T-helper 22 cell (primary cell): Measurements from ENCODE around the gene PTHLH.

Experiments
- DNase-seq: peaks from one replicate; pipeline ENCODE4 v3.0.0-alpha.2; 2020; ENCODE audit warnings: low read depth

The PTHLH gene

DNA sequence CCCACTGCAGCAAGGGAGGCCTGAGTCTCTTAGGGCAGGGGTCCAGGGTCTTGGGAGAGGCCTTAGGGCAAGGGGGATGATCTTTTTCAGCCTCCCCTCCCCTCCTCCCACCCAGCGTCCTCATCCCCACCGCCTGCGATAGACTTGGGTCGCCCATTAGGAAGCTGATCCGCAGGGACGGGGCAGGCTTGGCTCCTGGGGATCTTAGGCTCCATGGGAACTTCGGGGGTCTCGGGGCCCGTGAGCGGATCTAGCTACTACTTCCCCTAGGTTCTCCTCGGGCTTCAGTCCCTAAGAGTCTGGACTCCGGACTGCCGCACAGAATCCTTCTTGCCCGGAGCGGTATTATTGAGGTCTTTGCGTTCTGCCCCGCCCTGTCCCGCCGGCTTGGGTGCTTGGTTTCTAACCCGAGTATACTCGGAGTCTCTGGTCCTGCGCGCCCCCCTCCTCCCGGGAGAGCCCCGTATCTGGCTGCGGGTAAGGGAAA lies 2.2 kb upstream of the PTHLH start:
- DNase-seq = no peak

- DNase-seq = no peak
Measured at GRCh38 chr12:27973487-27973890, 956 bp upstream of the PTHLH start.

GRCh38 chr12:27971606-27972005 lies 927 bp downstream of the PTHLH start:
- DNase-seq = no peak

DNA sequence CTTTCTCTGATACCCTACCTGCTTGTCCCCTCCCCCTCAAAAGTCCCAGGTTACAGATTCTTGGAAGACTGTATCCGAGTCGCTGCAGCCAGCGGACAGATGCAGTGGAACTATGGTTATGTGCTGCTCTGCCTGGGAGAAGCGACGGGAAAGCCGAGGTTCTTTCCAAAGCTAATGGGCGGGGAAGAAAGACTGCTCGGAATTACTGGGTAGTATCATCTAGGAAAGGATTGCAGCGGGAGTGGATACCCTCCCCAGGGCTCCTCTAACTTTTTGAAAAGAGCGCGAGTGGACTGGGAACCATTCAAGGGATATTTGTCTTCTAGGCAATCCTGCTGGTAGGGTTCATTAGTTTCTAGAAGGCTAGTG lies 1.4 kb downstream of the PTHLH start:
- no peak for DNase-seq

DNA sequence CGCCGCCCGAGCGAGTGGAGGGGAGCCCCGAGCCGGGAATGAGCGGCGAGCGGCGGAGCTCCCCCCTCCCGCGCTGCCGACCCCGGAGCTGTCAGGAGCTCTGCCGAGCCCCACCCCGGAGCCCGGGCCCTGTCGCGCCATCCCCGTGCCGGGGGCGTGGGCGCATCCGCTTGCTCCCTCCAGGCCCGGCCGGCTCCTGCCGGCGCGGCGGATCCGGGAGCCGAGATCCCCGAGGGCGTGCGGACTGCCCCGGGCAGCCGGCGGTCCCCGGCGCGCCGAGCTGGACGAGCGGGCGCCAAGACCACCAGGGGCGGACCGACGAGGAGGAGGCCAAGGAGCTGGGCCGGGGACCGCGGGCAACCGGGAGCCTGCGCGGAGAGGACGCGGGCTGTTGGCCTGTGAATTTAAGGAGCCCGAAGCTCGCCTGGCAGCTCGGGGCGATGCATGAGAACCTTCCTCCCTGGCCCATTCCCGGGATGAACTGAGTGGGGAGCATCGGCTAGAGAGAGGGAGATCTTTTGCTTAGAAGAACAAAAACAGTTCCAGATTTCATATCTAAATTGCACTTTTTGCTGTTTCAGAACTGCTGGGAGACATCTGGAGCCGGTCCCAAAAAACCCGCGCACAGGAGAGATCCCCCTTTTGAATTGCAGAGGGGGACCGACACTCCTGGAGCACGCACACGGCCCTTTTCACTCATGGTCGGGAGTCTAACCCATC lies 2.0 kb downstream of the PTHLH start:
- no peak for DNase-seq

DNA sequence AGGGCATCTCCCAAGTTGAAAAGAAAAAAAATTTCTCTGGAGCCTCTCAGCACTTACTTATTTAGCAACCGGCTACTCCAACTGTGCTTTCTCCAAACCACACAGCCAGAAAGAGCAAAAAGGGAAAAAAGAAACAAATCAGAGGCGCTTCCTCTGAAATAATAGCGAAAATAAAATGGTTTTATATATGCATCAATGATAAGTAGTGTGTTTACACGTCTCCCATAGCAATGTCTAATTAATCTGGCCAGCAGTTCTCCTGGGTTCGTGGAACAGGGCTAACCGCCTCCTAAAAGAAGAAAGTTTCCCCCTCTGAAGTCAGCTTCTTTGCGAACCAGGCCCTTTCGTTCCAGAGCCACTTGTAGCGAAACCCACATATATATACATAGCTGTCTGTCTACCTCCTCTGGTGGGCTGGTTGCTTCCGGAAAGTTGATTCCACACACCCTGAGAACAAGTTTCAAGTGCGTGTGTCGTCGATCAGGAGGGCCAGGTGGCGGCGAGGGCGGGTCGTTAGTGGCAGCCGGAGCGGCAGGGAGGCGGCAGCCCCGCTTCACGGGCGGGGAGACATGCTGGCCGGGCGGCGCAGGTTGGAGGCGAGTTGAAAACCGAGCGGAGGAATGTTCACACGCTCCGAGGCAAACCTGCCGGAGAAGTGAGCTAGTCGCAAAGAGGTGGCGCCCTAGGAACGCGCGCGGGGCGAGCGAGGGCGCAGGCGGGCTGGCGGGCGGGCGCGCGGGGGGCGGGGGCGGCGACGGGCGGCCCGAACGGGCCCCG lies 2.7 kb downstream of the PTHLH start:
- DNase-seq = no peak

DNA sequence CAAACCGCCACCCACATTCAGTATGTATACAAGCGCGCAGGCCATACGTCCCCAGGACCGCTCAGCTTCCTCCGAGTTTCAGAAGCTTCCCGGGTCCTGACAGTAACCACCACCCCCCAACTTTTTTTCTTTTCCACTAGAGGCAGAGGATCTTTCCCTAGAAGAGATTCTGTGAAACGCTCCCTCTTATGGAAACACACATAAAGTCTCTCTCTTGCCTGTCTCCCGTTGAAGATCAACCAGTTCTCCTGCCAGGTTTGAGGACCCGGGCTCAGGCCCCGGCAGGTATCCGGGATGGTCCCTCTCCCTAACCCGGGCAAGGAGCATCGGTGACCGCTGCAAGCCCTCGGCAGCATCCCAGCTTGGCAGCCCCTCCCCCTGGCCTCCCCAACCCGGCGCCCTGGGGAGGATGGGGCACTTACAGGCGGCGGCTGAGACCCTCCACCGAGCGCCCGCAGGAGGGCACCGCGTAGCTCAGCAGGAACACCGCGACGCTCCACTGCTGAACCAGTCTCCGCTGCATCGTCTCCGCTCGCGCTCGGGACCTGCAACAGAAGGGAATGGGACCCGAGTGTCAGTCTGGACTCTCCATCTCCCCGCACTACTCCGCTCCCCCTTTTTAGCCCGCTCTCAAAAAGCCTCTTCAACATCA lies 3.4 kb downstream of the PTHLH start:
- DNase-seq = no peak

GRCh38 chr12:27967551-27968054 lies 4.9 kb downstream of the PTHLH start:
- no peak for DNase-seq

DNA sequence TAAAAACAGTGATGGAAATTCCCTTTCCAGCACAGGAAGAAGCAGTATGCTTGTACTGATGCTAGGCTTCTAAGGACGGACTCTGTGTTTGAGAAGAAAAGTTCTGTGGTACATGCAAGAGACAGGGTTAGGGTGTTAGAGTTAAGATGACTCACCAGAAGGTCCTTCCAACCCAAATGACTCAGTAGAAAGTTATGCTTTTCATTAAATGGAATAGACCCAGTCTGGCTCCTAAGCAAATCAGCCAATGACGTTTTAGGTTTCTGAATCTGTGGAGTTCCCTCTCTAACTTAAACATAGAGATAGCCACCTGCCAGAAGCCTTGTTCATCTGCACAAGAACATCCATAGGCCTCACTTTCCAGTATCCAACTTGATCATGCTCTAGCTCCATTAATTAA lies 5.7 kb downstream of the PTHLH start:
- DNase-seq = no peak

- no peak for DNase-seq
Measured at GRCh38 chr12:27965966-27966365, 6.6 kb downstream of the PTHLH start.

GRCh38 chr12:27965411-27965810 lies 7.1 kb downstream of the PTHLH start:
- no peak for DNase-seq

DNA sequence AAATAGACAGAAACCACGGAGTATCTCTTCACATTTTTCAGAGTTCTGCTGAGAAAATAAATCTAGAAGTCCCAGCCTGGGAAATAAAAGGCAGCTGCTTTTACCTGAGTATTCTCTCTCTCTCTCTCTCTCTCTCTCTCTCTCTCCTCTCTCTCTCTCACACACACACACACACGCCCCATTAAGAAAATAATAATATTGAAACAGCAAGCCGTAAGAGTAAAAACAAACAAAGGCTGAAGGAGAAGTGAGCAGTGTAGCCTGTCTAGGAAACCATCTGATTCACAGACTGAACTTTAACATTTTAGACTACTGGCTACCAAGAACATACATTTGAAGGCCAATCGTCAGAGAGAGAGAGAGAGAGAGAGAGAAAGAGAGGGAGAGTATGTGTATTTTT lies 8.4 kb downstream of the PTHLH start:
- no peak for DNase-seq

DNA sequence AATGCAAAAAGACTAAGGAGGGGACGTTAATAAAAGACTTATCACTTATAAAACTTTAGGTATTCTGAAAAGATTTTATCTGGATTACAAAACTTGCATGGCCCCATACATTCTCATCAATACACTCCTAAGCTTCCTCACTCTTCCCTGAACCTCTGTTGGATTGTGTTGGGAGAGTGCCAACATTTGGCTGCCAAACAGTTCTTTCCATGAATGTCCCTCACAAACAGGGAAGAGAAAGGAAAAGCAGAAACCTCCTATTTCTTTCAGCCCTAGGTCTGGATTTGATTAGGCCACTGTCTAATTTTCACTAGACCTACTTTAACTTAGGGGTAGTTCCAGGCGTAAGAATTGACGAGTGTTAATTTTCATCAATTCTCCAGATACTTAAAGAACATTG lies 11.7 kb downstream of the PTHLH start:
- DNase-seq = no peak

DNA sequence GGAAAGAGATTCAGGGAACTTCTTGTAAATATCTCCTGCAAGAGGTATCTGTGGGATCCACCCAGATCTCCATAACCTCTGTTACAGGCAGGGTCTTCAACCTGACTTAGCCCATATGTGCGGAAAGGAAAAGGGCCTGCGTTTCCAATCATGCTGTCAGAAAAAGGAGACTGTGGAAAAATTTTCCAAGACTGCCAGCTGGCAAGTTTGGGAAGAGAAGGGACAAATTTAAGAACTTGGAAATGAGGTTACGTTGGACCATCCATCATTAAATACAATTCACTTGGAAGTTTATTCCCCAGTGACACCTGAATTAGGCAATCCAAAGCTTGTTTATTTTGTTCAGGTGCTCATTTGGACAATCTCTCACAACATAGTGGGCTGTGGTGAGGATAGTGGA lies 13.9 kb downstream of the PTHLH start:
- DNase-seq = no peak

DNA sequence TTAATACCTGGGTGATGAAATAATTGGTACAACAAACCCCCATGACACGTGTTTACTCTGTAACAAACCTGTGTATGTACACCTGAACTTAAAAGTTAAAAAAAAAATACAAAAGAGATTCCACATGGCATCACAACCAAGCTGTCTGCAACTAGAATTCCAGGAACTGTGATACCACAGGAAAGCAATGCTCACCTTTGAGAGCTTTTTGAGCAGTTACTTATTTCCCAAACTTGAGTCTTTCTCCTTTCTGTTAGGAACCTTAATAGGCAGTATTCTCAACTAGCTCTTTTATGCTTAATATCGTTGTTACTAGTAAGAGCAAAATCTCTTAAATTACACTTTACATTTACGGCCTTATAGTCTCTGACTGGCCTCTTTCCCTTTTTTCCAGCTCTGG lies 15.2 kb downstream of the PTHLH start:
- DNase-seq = no peak

- no peak for DNase-seq
Measured at GRCh38 chr12:27953817-27954216, 18.7 kb downstream of the PTHLH start.

- no peak for DNase-seq
Measured at GRCh38 chr12:27953348-27953747, 19.2 kb downstream of the PTHLH start.

- DNase-seq = no peak
Measured at GRCh38 chr12:27952510-27952909, 20.0 kb downstream of the PTHLH start.

DNA sequence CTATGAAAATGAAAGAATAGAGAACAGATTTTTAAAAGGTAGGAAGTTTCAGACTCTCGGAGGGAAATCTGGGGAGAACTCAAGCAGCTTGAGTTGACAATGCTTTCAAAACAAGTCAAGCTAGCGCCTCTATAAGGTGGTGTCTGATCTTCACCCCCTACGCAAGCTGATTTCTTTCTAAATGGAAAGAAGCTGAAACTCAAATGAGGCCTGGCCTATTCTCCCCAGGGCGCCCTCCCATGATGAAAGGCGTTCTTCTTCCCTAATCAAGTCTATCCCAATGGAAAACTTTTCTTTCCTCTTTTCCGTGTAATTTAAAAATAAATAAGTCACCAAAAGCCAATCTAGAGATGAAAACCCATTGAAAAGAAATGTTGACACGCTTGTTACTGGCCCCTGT lies 20.6 kb downstream of the PTHLH start:
- DNase-seq = no peak

DNA sequence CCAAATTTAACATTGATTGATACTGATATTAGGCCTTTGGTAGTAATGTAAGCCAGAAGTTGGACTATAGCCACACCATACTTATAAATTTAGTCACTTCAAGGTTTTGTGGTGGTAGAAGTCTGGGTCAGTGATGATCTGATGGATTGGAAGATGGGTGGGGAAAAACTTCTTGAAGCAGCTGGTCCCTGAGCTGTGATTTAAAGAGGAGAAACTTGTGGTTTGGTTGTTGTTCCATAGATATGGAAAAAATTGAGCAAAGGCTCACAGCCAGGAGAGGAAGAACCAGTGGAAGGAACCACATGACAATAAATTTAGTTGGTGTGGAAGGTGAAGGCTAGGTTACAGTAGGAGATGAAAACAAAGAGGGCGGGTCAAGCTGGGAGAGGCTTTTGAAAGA lies 26.1 kb downstream of the PTHLH start:
- no peak for DNase-seq

GRCh38 chr12:27940756-27941402 lies 31.7 kb downstream of the PTHLH start:
- DNase-seq = peak; percentile 19

- DNase-seq = no peak
Measured at GRCh38 chr12:27940245-27940644, 32.3 kb downstream of the PTHLH start.
